Parathyroid adenoma (tissue), 2 donors: Measurements from ENCODE around the gene PRSS27.

Experiments
- H2AFZ ChIP-seq: fragments of 300-600 bp; sonication (generic); one replicate; pipeline ENCODE4 v1.7.0; 2017; ENCODE audit warnings: antibody characterized with exemption, mild to moderate bottlenecking
- H3K27ac ChIP-seq: fragments of 300-600 bp; sonication (generic); one replicate; pipeline ENCODE4 v1.7.0; 2017
- H3K27me3 ChIP-seq: fragments of 300-600 bp; sonication (generic); one replicate; pipeline ENCODE4 v1.7.0; 2017; ENCODE audit warnings: low read length; ENCODE audit not compliant: control insufficient read depth, insufficient read depth
- H3K36me3 ChIP-seq: fragments of 300-600 bp; sonication (generic); one replicate; pipeline ENCODE4 v1.7.0; 2017; ENCODE audit warnings: low read length; ENCODE audit not compliant: control insufficient read depth, insufficient read depth
- H3K4me1 ChIP-seq: fragments of 300-600 bp; sonication (generic); one replicate; pipeline ENCODE4 v1.7.0; 2017; ENCODE audit warnings: control low read depth
- H3K4me2 ChIP-seq: fragments of 300-600 bp; sonication (generic); one replicate; pipeline ENCODE4 v1.7.0; 2017; ENCODE audit warnings: low read length
- H3K4me3 ChIP-seq: fragments of 300-600 bp; sonication (generic); one replicate; pipeline ENCODE4 v1.7.0; 2017; ENCODE audit warnings: low read depth, low read length
- H3K79me2 ChIP-seq: fragments of 300-600 bp; sonication (generic); one replicate; pipeline ENCODE4 v1.7.0; 2017; ENCODE audit warnings: control low read depth
- H3K9ac ChIP-seq: fragments of 300-600 bp; sonication (generic); one replicate; pipeline ENCODE4 v1.7.0; 2017; ENCODE audit warnings: mild to moderate bottlenecking
- H3K9me3 ChIP-seq: fragments of 300-600 bp; sonication (generic); one replicate; pipeline ENCODE4 v1.7.0; 2017; ENCODE audit warnings: low read length; ENCODE audit not compliant: control insufficient read depth
- TF ChIP-seq, protein P1 (sequence below): fragments of 300-600 bp; sonication (generic); IDR thresholded peaks from one replicate; pipeline ENCODE4 v1.7.0; 2017; ENCODE audit warnings: antibody characterized with exemption, mild to moderate bottlenecking
- donor health status: primary hyperparathyroidism.

PRSS27 gene

DNA sequence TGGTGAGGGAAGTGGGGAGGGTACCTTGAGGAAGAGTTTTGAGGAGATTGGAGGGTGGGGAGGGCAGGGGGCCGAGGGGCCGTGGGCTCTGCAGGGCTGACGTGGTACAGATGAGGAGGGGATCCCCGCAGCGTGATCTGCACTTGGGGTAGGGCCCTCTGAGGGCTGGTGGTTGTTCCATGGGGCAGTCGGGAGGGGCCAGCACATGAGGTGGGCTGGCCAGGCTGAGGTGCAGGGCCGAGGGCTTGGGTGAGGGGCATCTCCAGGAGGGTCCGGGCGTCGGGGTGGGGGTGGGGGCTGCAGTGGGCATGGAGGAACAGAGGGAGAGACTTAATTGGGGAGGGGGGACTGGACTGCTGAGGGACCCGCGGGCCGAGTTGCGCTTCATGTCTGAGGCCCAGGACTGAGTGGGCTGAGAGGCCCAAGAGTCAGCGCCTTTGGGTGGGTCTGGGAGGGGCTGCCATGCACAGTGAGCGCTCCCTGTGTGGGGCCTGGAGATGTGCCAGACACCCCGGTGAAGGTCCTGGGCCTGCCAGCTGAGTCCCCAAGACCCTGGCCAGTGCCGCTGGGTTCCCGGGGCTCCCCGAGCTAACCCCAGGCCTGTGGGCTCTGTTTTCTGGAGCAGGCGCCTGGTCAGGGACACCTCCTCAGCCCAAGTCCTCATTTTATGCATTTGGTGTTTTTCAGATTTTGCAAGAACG is 13.3 kb downstream of the PRSS27 start:
- Histone ChIP-seq H3K27ac (no peak overlapping the region), H3K4me3 (no peak overlapping the region), H3K9me3 (no peaks in the 10 kb centered on the region), H2AFZ (no peak overlapping the region), H3K9ac (no peak overlapping the region), H3K4me2 (no peak overlapping the region), H3K4me1 (no peaks in the 10 kb centered on the region), H3K79me2 (no peaks in the 10 kb centered on the region), H3K36me3 (no peaks in the 10 kb centered on the region), H3K27me3 (no peaks in the 10 kb centered on the region)
- TF ChIP-seq, protein P1, sequence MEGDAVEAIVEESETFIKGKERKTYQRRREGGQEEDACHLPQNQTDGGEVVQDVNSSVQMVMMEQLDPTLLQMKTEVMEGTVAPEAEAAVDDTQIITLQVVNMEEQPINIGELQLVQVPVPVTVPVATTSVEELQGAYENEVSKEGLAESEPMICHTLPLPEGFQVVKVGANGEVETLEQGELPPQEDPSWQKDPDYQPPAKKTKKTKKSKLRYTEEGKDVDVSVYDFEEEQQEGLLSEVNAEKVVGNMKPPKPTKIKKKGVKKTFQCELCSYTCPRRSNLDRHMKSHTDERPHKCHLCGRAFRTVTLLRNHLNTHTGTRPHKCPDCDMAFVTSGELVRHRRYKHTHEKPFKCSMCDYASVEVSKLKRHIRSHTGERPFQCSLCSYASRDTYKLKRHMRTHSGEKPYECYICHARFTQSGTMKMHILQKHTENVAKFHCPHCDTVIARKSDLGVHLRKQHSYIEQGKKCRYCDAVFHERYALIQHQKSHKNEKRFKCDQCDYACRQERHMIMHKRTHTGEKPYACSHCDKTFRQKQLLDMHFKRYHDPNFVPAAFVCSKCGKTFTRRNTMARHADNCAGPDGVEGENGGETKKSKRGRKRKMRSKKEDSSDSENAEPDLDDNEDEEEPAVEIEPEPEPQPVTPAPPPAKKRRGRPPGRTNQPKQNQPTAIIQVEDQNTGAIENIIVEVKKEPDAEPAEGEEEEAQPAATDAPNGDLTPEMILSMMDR, result no peak

DNA sequence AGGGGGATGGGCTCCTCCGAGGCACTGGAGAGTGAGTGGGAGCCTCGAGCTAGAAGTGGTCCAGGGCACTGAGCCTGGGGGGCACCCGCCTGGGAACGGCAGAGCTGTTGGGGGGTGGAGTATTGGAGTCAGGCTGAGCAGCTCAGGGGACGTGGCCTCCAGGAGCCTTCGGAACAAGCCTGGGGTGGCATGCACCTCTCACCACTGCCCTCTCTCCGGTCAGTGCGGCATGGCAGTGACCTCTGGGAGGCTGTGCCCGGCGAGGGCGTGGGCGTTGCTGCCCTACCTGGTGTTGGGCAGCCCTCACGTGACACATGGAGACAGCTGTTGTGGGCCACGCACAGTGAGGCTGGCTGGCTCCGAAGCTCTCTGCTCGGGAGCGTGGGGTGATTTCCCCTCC is 13.9 kb downstream of the PRSS27 start:
- TF ChIP-seq, protein P1, result no peak
- Histone ChIP-seq H3K27ac (no peak overlapping the region), H3K4me2 (no peak overlapping the region), H3K27me3 (no peaks in the 10 kb centered on the region), H2AFZ (no peak overlapping the region), H3K79me2 (no peaks in the 10 kb centered on the region), H3K9me3 (no peaks in the 10 kb centered on the region), H3K4me3 (no peak overlapping the region), H3K36me3 (no peaks in the 10 kb centered on the region), H3K4me1 (no peaks in the 10 kb centered on the region), H3K9ac (no peak overlapping the region)

DNA sequence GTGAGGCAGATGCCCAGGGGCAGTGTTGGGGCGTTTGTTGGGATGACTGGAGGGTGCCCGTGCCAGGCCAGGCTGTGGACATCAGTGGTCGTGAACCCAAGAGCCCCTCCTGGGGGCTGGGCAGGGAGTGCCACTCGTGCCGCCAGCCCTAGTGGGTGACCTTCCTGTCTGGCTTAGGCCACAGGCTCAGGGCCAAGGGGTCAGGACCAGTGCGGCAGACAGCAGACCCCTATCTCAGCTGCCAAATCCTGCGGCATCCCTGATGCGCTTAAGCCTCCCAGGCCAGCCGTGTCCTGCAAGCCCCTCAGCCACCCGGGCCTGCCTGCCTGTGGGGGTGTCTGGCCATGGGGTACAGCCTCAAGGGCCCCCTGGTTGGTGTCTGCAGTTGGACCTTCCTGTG is 14.7 kb downstream of the PRSS27 start:
- Histone ChIP-seq H3K27me3 (no peaks in the 10 kb centered on the region), H3K9me3 (no peaks in the 10 kb centered on the region), H3K4me1 (no peaks in the 10 kb centered on the region), H3K4me2 (no peak overlapping the region), H2AFZ (no peak overlapping the region), H3K4me3 (no peak overlapping the region), H3K9ac (no peak overlapping the region), H3K27ac (no peak overlapping the region), H3K79me2 (no peaks in the 10 kb centered on the region), H3K36me3 (no peaks in the 10 kb centered on the region)
- TF ChIP-seq, protein P1, result no peak

DNA sequence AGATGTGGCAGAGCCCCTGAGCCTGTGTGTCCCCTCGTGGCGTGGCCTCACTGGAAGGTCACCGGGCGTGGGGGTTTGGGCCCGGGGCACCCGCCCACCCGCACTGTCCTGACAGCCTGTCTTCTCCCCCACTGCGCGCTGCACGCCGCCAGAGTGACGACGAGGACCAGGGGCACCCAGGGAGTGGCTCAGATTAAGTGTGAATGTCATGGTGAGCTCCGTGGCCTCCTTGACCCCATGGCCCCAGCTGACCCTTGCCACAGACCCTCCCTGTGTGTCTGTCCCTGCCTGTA is 15.1 kb downstream of the PRSS27 start:
- H3K4me2 ChIP-seq, result no peak overlapping the region
- no peaks in the 10 kb centered on the region for H3K36me3 ChIP-seq
- no peaks in the 10 kb centered on the region for H3K79me2 ChIP-seq
- TF ChIP-seq, protein P1, result no peak
- H3K4me1 ChIP-seq, result no peaks in the 10 kb centered on the region
- no peaks in the 10 kb centered on the region for H3K9me3 ChIP-seq
- no peak overlapping the region for H2AFZ ChIP-seq
- H3K9ac ChIP-seq, result no peak overlapping the region
- no peak overlapping the region for H3K27ac ChIP-seq
- no peaks in the 10 kb centered on the region for H3K27me3 ChIP-seq
- no peak overlapping the region for H3K4me3 ChIP-seq

DNA sequence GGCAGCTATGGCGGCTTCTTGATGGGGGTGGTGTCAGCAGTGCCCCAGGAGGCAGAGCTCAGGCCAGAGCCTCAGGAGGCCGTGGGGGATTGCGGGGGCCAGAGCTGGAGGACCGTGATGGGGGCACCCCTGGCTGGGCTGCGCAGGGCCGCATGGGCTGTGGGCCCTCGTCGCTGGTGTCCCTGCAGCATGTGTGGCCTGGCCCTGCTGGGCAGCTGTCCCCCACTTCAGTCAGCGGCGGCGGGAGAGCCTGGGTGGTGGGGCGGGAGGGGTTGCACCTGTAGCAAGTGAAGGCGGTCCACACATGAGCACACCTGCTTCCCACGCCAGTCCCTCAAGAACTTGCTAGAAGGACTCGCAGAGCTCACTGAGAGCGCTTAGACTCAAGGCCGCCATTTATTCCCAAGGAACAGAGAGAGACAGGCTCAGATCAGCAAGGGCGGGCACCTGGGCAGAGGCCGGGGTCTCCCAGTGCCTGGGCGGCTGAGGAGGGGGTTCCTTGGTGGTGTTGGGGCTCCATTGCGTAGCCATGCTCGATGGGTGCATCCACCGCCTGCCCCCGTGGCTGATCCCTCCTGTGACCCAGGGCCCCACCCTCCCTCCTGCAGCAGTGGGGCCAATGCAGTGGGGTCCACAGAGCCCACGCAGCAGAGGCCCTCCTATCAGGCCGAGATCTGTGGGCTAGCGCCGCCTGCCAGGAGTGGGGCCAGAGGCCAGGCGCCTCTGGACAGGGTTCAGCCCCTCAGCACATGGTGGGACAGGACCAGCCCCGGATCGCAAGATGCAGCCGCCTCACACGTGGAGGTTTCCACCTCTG is 15.7 kb downstream of the PRSS27 start:
- no peak overlapping the region for H3K4me3 ChIP-seq
- H3K9ac ChIP-seq, result no peak overlapping the region
- TF ChIP-seq, protein P1, result no peak
- no peaks in the 10 kb centered on the region for H3K4me1 ChIP-seq
- no peak overlapping the region for H3K4me2 ChIP-seq
- H3K27ac ChIP-seq, result no peak overlapping the region
- no peaks in the 10 kb centered on the region for H3K9me3 ChIP-seq
- no peaks in the 10 kb centered on the region for H3K27me3 ChIP-seq
- H2AFZ ChIP-seq, result no peak overlapping the region
- no peaks in the 10 kb centered on the region for H3K36me3 ChIP-seq
- no peaks in the 10 kb centered on the region for H3K79me2 ChIP-seq
